Measurements from ENCODE around the gene TKT. TPM values are rescaled to one million over a fixed set of nuclear protein-coding genes. Genes with fewer than 3 reads are reported as not detected.

Gene TKT
- total RNA-seq, 2 experiments from 2014 or later, result 91.5 to 103 TPM

- Histone ChIP-seq H3K4me3 (ENCODE audit: low read length) (no peak overlapping the region), H3K4me1 (ENCODE audit: insufficient read depth, low read length) (peaks cover 76% of the 10 kb centered on the region)
- no peak overlapping the region for H3K4me3 Mint-ChIP-seq
These were observed 7.7 kb downstream of the TKT start for GRCh38 chr3:53248161-53248560.

GRCh38 chr3:53247619-53248018 is 8.2 kb downstream of the TKT start:
- ChIA-PET POLR2A (interaction anchor here (0.9 kb wide), 1 partner anchor 140 kb away, joined by 3 read pairs; no protein-coding TSS in a partner anchor), CTCF (no interaction called here)
- Histone ChIP-seq H3K4me3 (ENCODE audit: low read length) (no peak overlapping the region), H3K4me1 (ENCODE audit: insufficient read depth, low read length) (peaks cover 76% of the 10 kb centered on the region), H3K36me3 (ENCODE audit: insufficient read depth, low read length) (peaks cover 6% of the 10 kb centered on the region), H3K9me3 (ENCODE audit: control insufficient read depth in 1 of 2, insufficient read depth in 1 of 2, low read length in 2 of 2) (no peaks in the 10 kb centered on the region), H3K27ac (ENCODE audit: low read depth in 1 of 2, low read length in 2 of 2) (no peak overlapping the region), H3K27me3 (ENCODE audit: control insufficient read depth in 1 of 2, insufficient read depth in 2 of 2, low read length in 2 of 2) (no peaks in the 10 kb centered on the region)
- H3K36me3 Mint-ChIP-seq (ENCODE audit: low read depth), result peaks cover 11% of the 10 kb centered on the region
- H3K27ac Mint-ChIP-seq, result no peak overlapping the region
- H3K4me3 Mint-ChIP-seq, result no peak overlapping the region
- no peak for ATAC-seq (ENCODE audit: poor library complexity)
- no peaks in the 10 kb centered on the region for H3K27me3 Mint-ChIP-seq
- TF ChIP-seq, protein P1, sequence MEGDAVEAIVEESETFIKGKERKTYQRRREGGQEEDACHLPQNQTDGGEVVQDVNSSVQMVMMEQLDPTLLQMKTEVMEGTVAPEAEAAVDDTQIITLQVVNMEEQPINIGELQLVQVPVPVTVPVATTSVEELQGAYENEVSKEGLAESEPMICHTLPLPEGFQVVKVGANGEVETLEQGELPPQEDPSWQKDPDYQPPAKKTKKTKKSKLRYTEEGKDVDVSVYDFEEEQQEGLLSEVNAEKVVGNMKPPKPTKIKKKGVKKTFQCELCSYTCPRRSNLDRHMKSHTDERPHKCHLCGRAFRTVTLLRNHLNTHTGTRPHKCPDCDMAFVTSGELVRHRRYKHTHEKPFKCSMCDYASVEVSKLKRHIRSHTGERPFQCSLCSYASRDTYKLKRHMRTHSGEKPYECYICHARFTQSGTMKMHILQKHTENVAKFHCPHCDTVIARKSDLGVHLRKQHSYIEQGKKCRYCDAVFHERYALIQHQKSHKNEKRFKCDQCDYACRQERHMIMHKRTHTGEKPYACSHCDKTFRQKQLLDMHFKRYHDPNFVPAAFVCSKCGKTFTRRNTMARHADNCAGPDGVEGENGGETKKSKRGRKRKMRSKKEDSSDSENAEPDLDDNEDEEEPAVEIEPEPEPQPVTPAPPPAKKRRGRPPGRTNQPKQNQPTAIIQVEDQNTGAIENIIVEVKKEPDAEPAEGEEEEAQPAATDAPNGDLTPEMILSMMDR (IDR thresholded peaks at IDR 0.05), result no peak
- intact Hi-C loops (cut with DNase I, micrococcal nuclease), result no loop called here
- no peak for DNase-seq
- no peaks in the 10 kb centered on the region for H3K9me3 Mint-ChIP-seq
- H3K4me1 Mint-ChIP-seq (ENCODE audit: low read depth), result peaks cover 42% of the 10 kb centered on the region

More at GRCh38 chr3:53248161-53248560, 7.7 kb downstream of the TKT start:
- Mint-ChIP-seq H3K27ac (no peak overlapping the region), H3K27me3 (no peaks in the 10 kb centered on the region), H3K36me3 (ENCODE audit: low read depth) (peaks cover 11% of the 10 kb centered on the region), H3K9me3 (no peaks in the 10 kb centered on the region), H3K4me1 (ENCODE audit: low read depth) (peaks cover 48% of the 10 kb centered on the region)
- Histone ChIP-seq H3K27me3 (ENCODE audit: control insufficient read depth in 1 of 2, insufficient read depth in 2 of 2, low read length in 2 of 2) (no peaks in the 10 kb centered on the region), H3K9me3 (ENCODE audit: control insufficient read depth in 1 of 2, insufficient read depth in 1 of 2, low read length in 2 of 2) (no peaks in the 10 kb centered on the region), H3K36me3 (ENCODE audit: insufficient read depth, low read length) (peaks cover 6% of the 10 kb centered on the region), H3K27ac (ENCODE audit: low read depth in 1 of 2, low read length in 2 of 2) (no peak overlapping the region)
- ChIA-PET CTCF (no interaction called here), POLR2A (interaction anchor here (0.9 kb wide), 1 partner anchor 140 kb away, joined by 3 read pairs; no protein-coding TSS in a partner anchor)
- TF ChIP-seq, protein P1 (IDR thresholded peaks at IDR 0.05), result no peak
- DNase-seq (no peak), ATAC-seq (ENCODE audit: poor library complexity) (no peak)
- intact Hi-C loops (cut with DNase I, micrococcal nuclease), result no loop called here

- no peaks in the 10 kb centered on the region for H3K9me3 Mint-ChIP-seq
- peaks cover 38% of the 10 kb centered on the region for H3K36me3 ChIP-seq (ENCODE audit: insufficient read depth, low read length)
- no peak overlapping the region for H3K4me3 Mint-ChIP-seq
- CTCF ChIA-PET, result no interaction called here
- intact Hi-C loops (cut with DNase I, micrococcal nuclease), result no loop called here
- no peak for ATAC-seq (ENCODE audit: poor library complexity)
- H3K27me3 Mint-ChIP-seq, result no peaks in the 10 kb centered on the region
- TF ChIP-seq, protein P1 (IDR thresholded peaks at IDR 0.05), result no peak
- no peak overlapping the region for H3K27ac ChIP-seq (ENCODE audit: low read depth in 1 of 2, low read length in 2 of 2)
- H3K27me3 ChIP-seq (ENCODE audit: control insufficient read depth in 1 of 2, insufficient read depth in 2 of 2, low read length in 2 of 2), result no peaks in the 10 kb centered on the region
- H3K4me1 Mint-ChIP-seq (ENCODE audit: low read depth), result peaks cover 15% of the 10 kb centered on the region
- no peak for DNase-seq
- H3K36me3 Mint-ChIP-seq (ENCODE audit: low read depth), result peaks cover 43% of the 10 kb centered on the region
- no peak overlapping the region for H3K4me3 ChIP-seq (ENCODE audit: low read length)
- H3K9me3 ChIP-seq (ENCODE audit: control insufficient read depth in 1 of 2, insufficient read depth in 1 of 2, low read length in 2 of 2), result no peaks in the 10 kb centered on the region
- H3K27ac Mint-ChIP-seq, result no peak overlapping the region
- H3K4me1 ChIP-seq (ENCODE audit: insufficient read depth, low read length), result peaks cover 51% of the 10 kb centered on the region
- POLR2A ChIA-PET, result no interaction called here
These were observed 11.6 kb downstream of the TKT start for GRCh38 chr3:53244271-53244670.

Data from CD4-positive, alpha-beta T cell (primary cell).